HG03095 (cell line): ENCODE data around the gene LOXL4.
"Not testable (repeated sequence)": the region's sequence is repeated elsewhere in the genome, so short reads cannot be mapped to it uniquely, and the experiment has no call there.

Source experiments
- ATAC-seq: cut with Tn5 transposase; IDR thresholded peaks from one replicate; pipeline ENCODE4 v1.9.1; 2021; ENCODE audit warnings: moderate library complexity; ENCODE audit not compliant: unreplicated experiment

LOXL4 gene

DNA sequence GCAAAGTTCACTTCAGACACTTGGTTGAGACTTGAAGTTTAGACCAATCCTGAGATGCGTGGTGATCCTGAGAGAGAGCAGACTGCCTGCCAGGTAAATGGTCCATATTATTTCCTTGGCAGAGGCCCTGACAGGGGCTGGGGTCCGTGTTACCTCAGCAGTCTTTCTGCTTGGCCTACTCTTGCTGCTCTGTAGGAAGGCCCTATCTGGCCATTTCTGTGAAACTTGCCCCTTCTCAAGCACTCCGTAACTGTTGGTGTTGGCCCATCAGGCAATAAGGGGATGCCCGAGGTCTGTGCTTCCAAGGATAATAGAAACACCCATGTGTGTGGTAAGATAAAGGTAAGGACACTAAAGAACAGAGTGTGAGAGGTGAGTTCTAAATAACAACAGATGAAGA is 20.0 kb downstream of the LOXL4 start:
- ATAC-seq = no peak

DNA sequence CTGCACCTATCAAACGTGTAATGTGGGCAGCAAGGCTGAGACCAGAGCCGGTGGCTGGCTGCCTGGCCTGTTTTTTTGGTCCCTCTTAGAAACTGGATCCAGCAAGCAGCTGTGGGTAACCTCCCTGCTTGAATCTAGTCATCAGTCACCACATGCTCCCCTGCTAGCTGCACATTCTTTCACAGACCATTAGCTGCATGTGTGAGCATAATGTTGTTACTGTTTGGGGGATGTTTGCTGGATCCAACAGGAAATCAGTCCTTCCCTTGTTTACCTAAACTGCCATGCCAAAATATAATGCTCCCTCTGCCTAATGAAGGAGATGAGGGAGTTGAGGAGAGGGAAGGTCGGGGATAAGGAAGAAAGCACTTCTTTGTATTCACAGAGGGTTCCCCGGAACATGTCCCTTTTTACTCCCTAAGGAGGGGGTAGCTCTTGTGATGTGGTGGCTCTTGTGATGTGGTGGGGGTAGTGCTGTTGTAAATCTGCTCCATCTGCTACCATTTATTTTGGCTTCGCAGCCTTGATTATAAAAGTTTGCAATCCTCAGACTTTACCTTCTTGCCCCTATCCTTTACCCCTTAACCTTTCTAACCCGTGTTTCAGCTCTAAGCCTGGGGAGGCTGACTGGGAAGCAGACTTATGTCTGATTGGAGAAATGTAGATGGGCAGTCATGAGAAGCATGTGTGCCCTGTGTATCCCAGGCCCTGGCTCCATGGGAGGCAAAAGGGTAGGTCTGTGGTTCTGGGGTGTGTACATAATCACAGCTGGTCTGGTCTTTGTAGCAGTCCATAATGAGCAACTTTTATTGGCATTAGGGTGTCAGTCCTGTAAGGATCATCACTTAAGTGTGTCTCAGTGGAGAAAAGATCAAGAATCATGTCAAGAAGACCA is 20.8 kb downstream of the LOXL4 start:
- ATAC-seq = no peak

DNA sequence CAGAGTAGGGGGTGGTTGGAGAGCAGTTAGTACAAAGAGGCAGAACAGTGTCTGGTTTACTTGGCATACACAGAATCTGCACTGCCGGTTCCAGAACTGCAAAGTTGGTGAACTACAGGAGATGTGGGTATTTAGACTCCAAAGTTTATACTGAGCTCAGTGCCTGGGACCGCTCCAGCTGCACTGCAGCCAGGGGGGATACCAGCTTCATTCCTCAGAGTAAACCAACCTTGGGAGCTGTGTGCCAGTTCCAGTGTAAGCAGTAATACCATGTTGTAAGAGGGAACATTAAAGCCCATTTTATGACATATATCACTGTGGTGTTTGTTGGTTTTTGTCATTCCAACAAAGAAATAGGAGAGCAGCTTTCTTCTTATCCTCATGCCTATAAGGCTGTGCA is 23.4 kb downstream of the LOXL4 start:
- ATAC-seq = no peak

- ATAC-seq = no peak
These were observed 23.9 kb downstream of the LOXL4 start for GRCh38 chr10:98244141-98244540.

DNA sequence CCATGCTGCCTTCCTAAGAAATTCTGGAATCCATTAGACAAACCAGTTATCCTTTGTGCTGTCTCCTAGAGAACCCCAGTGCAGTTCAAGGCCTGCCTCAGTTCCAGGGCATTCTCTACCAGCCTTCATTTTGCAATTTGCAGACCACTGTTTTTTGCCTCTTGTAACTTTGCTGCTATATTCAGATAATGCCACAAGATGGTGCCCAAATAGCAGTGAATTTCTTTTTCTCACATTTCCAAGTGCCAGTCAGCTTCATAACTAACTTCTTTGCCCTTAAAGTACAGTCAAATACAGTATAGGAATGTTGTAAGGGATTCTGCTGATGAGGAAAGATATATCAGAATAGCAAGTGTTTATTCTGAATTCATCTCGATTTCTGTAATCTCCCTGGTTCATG is 25.2 kb downstream of the LOXL4 start:
- ATAC-seq = no peak

DNA sequence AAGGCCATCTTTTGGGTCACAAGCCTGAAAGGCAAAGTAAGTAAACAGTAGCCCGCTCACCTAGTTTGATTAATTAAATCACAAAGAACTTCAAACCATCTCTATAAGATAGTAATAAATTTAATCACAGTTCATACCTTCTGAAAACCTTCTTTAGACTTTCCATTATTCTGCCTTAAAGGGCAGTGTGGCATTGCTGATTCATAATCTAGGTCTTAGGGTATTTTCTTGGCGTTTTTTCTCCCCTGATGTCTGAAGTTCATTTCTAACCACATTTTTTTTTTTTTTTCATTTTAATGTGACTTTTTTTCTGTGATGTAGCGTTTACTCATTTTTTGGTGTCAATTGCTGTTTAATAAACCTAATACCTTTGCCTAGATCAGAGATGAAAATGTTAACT is 27.5 kb downstream of the LOXL4 start:
- no peak for ATAC-seq

DNA sequence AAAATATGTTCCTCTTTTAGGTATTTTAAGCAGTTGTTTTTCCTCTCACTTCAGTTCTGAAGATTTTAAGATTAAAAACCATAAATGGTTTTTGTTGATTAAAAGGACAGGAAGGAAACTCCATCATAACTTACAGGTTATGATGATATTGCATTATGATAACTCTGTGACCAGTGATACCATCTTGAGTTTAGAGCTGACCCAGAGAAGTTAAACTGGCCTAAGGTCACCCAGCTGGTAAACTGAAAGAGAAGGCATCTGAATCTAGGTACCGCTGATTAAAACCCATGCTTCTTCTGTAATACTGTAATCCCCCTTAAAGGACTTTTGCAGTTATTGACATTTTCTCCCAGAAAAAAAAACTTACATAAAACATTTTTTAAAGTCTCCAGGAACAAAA is 29.6 kb downstream of the LOXL4 start:
- no peak for ATAC-seq

DNA sequence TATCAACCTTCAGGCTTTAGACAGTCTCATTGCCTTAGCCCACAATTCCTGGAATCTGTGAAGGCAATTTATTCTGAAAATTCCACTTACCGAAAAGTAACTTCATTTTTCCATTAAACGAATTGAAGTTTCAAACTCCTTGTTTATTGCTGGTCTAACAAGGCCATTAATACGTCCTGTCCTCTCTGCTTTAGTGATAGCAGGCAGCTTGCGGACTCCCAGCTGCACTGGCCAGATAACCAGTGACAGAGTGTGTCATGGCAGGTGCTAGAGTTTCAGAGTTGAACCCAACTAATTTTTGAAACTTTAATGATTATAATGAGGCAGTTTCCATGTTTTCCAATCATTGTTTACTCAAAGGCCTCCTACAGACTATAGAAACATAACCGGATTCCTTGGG is 31.1 kb downstream of the LOXL4 start:
- no peak for ATAC-seq

GRCh38 chr10:98235846-98236245 is 32.1 kb downstream of the LOXL4 start:
- ATAC-seq = no peak

GRCh38 chr10:98231417-98231816 is 36.6 kb downstream of the LOXL4 start:
- no peak for ATAC-seq

DNA sequence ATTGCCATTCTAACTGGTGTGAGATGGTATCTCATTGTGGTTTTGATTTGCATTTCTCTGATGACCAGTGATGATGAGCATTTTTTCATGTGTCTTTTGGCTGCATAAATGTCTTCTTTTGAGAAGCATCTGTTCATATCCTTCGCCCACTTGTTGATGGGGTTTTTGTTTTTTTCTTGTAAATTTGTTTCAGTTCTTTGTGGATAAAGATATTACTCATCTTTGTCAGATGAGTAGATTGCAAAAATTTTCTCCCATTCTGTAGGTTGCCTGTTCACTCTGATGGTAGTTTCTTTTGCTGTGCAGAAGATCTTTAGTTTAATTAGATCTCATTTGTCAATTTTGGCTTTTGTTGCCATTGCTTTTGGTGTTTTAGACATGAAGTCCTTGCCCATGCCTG is 39.7 kb downstream of the LOXL4 start:
- ATAC-seq = not testable (repeated sequence)

DNA sequence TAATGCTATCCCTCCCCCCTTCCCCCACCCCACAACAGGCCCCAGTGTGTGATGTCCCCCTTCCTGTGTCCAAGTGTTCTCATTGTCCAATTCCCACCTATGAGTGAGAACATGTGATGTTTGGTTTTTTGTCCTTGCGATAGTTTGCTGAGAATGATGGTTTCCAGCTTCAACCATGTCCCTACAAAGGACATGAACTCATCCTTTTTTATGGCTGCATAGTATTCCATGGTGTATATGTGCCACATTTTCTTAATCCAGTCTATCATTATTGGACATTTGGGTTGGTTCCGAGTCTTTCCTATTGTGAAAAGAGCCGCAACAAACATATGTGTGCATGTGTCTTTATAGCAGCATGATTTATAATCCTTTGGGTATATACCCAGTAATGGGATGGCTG is 40.3 kb downstream of the LOXL4 start:
- ATAC-seq = not testable (repeated sequence)

DNA sequence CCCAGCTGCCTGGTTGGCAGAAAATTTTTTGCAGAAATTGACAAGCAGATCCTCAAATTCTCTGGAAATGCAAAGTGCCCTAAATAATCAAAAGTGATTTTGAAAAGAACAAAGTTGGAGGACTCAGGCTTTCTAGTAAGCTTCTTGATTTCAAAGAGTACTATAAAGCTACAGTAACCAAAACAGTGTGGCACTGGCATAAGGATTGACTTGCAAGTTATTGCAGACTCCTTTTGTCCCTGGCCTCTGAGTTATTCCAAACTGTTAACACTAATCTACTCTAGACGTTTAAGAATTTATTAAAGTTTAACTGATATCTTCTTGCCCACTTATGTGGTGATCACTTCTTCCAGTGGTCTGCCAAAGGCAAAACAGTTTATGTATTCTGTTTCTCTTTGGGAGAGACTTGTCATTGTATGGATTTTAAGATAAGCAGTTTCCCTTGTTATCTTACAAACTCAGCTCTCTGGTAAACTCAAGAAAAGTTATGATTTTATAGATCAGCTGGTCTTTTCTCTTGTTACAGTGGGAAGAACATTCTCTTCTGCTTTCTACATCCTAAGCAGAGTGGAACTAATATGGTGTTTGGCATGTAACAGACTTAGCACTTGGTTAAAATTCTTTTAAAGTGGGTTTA is 41.4 kb downstream of the LOXL4 start:
- no peak for ATAC-seq

GRCh38 chr10:98224996-98225395 is 43.0 kb downstream of the LOXL4 start:
- ATAC-seq = no peak

DNA sequence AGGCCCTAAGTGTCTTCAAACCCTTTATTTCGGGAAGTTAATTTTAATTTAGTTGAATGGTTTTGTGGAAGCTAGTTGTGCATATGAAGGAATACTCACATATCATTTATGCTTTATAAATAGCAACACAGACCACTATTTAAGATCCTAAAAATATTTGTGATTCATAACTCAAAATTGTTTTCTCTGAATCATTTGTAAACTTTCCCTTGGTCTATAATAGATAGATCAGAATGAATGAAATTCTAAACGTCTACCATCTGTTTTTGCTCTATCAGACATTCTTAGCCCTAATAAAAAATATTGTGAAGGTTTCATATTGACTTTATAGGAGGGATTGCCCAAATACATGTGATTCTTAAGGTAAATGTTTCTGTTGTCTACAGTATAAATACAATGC is 43.5 kb downstream of the LOXL4 start:
- no peak for ATAC-seq

DNA sequence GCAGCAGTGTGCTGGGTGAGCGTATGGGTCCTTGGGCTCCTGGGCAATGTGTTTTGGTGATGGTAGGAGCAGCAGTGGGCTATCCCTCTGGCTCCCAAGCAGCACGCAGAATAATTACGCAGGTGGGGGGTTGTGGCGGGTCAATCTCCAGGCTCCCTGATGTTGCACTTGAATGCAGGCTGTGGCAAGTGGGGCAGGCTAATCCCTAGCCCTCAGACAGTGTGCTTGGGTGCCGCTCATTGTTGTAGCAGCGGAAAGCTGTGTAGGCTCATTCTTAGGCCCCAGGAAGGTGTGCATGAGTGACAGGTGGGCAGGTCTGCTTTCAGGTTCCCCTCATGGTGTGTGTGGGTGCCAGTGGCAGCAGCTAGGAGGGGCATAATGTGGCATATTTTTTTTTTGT is 44.1 kb downstream of the LOXL4 start:
- no peak for ATAC-seq

DNA sequence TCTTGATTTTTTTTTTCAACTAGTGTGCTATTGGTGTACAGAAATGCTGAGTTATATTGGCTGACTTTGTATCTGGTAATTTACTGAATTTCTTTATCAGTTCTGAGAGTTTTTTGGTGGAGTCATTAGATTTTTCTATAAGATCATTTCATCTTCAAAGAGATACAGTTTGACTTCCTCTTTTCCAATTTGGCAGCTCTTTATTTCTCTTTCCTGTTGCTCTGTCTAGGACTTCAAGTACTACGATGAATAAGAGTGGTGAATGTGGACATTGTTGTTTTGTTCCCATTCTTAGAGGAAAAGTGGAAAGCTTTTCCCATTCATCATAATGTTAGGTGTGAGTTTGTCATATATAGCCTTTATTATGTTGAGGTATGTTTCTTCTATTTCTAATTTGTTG is 50.2 kb downstream of the LOXL4 start:
- no peak for ATAC-seq

- ATAC-seq = no peak
These were observed 52.6 kb downstream of the LOXL4 start for GRCh38 chr10:98215373-98215772.

DNA sequence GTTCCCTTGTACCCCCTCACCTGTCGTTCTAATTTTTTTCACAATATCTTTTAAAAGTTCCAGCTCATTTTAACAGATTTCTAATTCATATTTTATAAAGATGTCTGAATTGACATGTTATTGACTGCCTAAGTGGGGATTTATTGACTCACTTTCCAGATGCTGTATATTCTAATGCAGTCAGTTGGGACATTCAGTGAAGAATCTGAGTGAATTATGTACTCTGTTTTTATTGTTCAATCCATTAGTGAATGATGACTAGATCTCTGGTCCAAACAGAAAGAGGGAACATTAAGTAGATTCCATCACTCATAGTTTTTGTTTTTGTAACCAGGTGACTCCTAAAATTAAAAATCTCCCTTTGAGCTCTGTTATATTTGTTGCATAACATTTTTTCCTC is 54.3 kb downstream of the LOXL4 start:
- no peak for ATAC-seq

- no peak for ATAC-seq
These were observed 55.8 kb downstream of the LOXL4 start for GRCh38 chr10:98212196-98212595.

GRCh38 chr10:98209441-98209840 is 58.6 kb downstream of the LOXL4 start:
- ATAC-seq = no peak

- ATAC-seq = no peak
These were observed 59.1 kb downstream of the LOXL4 start for GRCh38 chr10:98208925-98209324.

- no peak for ATAC-seq
These were observed 62.6 kb downstream of the LOXL4 start for GRCh38 chr10:98205351-98205750.
